ENCODE data around the gene CD44.
"Not testable (repeated sequence)": the region's sequence is repeated elsewhere in the genome, so short reads cannot be mapped to it uniquely, and the experiment has no call there.

CD44 gene
- 727 to 1,127 (median 800) reads per million in 4 donors for total RNA-seq

DNA sequence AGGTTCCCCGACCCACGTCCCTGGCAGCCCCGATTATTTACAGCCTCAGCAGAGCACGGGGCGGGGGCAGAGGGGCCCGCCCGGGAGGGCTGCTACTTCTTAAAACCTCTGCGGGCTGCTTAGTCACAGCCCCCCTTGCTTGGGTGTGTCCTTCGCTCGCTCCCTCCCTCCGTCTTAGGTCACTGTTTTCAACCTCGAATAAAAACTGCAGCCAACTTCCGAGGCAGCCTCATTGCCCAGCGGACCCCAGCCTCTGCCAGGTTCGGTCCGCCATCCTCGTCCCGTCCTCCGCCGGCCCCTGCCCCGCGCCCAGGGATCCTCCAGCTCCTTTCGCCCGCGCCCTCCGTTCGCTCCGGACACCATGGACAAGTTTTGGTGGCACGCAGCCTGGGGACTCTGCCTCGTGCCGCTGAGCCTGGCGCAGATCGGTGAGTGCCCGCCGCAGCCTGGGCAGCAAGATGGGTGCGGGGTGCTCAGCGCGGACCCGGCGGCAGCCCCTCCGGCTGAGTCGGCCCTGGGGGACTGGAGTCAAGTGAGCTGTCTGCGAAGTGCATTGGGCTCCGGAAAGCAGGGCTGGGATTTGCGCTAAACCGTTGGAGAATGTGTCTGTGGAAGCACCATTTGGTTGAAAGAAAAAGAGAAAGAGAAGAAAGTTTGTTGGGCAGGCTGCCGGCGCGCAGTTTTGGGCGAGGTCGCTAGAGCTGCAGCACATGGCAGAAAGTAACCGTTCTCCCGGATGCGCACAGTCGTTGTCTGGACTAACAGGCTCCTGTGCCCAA, at the start of gene CD44:
CD44 (plus strand) TSS at position 229 of the 779 bp plus-strand sequence; CDS start at position 362, 133 bp downstream.
- peak; percentile 69 to 82 (median 78) for DNase-seq

DNA sequence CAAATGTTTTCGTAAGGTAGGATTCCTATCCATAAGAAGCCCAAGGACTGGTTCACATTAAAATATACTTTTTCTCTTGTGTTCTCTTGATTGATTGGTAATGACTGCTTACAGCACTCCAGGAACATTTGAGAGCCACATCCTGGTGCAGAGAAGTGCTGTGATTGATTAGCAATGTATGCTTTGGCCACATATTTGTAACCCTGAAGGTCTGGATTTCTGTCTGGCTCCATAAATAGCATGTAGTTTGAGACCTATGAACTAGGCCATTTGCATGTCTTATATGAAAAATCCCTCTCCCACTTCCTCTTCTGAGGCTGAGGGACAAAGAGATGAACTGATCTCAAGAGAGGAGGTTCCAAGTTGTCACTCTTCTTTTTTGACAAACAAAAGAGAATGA, 49.3 kb upstream of the CD44 start:
- no peak for DNase-seq

DNA sequence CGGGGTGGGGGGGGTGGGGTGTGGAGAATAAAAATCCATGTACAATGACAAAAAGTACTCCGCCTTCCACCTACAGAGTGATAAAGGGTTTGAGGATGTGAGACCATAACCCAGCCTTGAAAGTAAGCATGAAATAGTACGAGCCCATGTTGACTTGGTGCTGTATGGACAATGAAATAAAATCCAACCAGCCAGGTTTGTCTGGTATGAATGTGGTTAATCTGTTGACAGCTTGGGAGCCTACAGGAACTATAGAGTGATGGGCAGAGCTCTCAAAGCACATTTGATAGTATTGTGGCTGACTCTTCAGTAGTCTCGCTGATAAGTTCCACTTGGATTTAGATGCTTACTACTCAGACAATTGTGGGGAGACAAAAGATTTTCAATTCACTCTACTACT, 48.8 kb upstream of the CD44 start:
- no peak for DNase-seq

DNA sequence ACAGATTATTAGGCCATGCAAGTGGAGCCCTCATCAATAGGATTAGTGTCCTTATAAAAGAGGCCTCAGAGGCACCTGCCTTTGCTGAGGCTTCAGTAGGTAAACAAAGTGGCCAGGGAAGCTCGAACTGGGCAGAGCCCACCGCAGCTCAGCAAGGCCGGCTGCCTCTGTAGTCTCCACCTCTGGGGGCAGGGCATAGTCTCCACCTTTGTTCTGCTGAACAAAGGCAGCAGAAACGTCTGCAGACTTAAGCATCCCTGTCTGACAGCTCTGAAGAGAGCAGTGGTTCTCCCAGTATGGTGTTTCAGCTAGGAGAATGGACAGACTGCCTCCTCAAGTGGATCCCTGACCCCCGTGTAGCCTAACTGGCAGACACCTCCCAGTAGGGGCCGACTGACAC, 48.0 kb upstream of the CD44 start:
- not testable (repeated sequence) for DNase-seq

DNA sequence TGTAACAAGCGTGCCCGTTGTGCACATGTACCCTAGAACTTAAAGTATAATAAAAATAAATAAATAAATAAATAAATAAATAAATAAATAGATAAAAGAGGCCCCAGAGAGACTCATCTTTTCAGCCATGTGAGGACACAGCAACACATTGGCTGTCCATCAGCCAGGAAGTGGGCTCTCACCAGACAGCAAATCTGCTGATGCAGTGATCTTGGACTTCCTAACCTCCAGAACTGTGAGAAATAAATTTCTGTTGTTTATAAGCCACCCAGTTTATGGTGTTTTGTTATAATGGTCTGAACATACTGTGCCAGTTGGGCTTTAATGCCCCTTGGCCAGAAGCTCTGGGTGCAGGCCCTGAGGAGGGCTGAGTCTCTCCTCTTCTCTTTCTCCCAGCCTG, 42.2 kb upstream of the CD44 start:
- no peak for DNase-seq

DNA sequence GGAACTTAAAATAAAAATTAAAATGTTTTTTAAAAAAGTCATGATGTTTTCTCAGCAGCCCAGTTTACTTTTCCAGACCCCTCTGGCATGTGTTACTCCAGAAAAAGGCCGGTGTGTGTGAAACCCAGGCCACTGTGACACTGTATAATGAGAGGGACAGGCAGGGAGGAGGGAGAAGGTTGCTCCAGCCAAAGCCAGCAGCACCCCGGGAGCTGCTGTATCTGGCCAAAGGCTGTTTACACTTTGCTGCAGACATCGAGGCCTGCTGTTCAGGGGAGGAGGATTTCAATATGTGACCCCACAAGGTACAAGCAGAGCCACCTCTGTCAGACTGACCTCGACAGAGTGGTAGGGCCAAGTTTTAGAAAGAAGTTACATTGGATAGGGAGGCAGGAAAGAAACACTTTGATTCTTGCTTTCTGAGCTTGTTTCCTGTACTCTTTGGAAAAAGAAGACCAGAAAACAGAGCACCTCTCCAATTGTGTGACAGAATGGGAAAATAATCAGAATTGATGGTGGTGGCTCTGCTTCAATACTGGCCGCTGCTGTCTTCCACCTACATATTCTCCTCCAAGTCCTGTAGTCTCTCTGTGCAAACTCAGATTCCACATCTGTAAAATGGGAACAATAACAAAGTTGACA, 41.0 kb upstream of the CD44 start:
- DNase-seq, result no peak

DNA sequence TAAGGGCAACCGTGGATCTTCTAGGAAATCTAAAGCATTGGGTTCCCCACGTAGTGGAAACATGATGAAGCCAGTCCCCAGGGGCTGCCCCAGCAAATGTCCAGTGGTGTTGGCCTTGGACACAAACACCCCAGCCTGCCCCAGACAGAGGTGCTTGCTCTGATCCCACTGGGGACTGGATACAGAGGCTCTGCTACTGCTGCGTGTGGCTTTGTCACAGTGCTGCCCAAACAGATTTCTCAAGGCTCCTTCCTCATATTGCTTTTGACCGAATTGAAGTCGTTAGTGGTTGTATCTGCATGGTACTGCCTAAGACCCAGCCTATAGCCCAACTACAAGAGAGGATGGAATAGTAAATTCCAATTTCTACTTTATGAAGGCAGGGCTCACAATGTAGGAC, 40.1 kb upstream of the CD44 start:
- DNase-seq, result no peak

DNA sequence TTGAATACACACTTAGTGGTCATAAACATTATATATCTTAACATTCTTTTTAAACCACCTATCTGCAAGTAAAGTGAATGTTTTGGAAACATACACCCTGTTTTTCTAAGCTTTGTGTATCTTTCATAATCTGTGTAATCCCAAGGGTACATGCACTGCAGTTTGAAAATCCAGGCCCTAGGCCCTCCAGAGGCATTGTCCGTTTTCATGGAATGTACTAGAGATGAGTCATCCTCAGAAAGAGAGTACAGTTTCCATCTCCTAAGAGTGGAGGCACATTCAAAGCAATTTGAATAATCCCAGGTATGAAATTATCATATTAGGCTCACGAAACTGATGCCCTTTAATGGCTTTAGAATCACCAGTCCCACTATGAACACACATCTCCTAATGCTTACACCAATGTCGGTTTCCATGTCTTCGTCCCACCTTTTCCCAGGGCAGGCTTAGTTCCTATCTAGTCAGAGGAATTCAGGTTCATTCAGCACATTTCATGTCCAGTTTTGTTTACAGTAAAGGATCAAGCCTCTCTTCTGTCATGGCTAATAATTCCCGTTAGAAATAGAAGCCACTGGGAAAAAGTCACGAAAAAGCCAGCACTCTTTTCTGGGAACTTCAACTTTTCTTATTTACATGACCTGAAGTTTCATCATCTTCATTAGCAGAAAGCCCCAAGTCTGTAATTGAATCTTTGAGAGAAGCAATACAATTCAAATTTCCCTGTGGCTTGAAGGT, 39.5 kb upstream of the CD44 start:
- DNase-seq, result no peak

DNA sequence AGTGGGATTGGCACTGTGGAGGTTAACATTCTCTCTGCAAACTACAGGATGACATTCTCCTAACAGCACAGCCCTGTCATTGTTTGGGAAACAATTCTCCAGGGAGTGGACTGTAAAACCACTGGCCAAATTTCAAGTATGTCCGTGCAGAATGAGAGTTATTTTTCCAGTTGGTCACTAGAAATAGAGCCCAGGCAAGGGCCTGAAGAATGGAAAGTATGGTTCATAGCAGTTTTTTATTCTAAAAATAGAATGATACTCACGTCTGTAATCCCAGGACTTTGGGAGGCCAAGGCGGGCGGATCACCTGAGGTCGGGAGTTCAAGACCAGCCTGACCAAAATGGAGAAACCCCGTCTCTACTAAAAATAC, 39.0 kb upstream of the CD44 start:
- no peak for DNase-seq

DNA sequence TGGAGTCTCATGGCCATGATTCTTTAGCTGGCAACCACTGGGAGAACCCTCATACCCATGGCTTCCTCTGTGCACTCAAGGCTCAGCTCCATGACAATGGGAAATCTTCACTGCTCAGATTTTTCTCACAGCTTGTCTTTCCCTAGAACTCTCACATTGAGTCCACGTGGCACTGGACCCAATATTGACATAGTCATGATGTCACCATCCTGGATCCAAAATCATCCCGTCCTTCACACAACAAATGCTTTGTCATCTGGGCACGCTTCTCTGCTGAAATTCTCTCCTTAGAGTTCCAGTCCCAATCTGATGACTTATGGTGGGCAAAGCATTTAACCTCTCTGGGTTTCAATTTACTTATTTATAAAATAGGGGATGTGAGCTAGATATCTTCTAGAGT, 37.7 kb upstream of the CD44 start:
- no peak for DNase-seq

DNA sequence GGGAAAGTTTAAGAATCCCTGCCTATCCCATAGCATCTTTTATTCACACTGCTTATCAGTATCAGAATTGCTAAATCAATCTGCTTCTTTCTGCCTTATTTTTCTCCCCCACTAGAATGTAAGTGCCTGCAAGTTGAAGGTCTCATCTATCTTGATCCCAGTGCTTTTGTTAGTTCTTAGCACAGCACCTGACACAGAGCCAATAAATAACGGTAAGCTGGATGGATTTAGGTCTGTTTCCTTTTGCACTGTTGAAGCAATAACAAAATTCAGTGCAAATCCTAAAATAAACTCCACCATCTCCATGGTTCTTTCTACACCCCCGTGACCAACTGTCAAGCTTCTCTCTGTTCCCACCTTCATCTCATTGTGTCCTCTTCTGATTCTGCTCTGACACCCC, 36.7 kb upstream of the CD44 start:
- no peak for DNase-seq

DNA sequence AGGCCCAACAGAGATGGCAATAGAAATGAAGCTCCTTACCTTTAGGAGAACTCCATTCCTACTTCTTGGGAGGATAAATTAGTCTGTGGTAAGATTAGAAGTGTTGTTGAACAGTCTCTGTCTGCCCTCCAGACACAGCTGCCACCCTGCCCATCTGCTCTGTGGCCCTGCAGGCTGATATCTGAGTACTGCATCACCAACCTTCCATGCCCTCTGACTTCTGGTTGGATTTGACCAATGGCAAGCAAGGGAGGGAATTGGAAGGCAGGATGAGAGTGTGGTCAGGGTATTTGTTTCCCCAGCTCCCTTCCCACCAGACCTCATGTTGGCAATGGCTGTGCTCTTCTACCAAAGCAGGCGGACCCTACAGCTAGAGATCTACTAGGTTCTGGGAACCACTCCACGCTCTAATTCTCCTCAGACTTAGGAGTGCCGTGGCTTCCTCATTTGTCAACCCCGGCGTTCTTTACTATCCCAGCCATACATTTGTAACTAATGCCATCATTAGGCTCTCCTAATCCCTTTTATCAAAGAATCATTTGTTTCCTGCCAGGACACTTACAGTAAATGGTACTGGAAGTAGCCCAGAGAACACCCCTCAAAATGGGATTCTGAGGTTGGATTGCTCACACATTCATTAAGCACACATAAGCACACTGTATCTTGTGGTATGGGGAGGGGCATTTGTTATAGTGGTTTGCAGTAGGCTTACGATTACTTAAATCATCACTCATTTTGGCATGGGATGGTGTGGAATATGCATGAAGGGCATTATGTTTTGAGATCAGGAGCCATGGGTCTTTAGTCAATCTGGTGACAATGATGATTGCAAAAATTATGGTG, 35.4 kb upstream of the CD44 start:
- no peak for DNase-seq

DNA sequence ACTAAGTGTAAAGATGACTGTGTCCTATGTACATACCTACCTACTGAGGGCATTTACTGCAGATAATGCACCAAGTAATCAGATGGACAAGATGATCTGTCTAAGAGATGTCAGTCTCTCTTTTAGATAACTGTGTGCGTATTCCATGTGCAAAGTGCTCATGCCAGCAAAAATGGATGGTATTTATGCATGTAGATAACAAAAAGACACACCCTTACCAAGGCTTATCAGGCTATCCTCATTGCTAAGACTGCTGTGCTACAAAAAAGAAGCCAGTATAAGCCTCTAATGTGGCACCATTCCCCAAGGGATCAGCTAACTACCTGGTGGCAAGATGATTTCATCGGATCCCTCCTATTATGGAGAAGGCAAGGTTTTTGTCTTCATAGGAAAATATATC, 34.3 kb upstream of the CD44 start:
- no peak for DNase-seq

DNA sequence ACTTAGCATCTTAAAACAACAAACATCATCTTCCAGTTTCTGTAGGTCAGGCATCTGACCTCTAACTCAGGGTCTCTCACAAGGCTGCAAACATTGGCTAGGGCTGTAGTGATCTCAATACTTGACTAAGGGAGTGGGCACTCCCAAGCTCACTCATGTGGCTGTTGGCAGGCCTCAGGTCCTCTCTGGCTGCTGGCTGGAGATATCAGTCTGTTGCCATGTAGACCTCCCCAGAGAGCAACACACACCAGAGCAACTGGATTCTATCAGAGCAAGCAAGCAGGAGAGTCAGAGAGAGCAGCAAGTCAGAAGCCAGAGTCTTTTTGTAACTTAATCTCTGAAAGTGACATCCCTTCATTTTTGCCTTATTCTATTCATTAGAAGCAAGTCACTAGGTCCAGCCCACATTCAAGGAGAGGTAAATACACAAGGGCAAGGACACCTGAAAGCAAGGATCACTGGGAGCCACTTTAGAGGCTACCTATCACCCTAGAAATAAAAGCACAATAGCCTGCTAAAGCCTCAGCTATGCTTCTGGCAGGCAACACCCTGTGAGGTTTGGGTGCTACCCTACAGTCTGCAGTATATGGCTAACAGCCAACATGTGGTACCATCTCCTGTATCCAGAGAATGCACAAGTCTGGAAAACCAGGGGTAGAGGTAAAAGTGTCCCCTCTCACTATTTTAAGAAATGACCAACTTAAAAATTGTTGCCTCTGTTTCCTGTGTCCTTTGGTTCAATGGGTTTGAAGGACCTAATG, 33.5 kb upstream of the CD44 start:
- no peak for DNase-seq

DNA sequence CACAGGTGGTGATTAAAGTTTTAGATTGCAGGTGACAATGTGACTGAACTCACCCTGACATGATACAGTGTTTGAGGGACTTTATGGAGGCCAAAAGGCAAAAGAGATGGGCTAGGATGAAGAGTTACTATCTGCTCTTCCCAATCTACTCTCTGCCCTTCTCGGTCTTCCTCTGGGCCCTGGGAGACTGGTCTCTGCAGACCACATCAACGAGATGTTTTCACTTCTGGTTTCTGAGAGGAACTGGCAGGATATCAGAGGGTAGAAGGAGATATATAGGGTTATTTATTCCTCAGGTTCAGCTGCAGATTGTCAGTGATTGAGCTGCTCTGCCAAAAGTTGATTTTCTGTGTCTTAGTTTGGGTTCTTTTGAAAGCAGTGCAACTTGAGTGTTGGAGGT, 32.4 kb upstream of the CD44 start:
- DNase-seq, result no peak

DNA sequence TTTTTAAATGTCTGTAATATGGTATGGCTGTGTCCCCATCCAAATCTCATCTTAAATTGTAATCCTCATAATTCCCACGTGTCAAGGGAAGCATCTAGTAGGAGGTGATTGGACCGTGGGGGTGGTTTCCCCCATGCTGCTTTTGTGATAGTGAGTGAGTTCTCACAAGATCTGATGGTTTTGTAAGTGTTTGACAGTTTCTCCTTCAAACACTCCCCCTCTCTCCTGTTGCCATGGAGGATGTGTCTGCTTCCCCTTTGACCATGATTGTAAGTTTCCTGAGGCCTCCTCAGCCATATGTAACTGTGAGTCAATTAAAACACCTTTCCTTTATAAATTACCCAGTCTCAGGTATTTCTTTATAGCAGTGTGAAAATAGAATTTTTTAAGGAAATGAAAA, 31.1 kb upstream of the CD44 start:
- no peak for DNase-seq

DNA sequence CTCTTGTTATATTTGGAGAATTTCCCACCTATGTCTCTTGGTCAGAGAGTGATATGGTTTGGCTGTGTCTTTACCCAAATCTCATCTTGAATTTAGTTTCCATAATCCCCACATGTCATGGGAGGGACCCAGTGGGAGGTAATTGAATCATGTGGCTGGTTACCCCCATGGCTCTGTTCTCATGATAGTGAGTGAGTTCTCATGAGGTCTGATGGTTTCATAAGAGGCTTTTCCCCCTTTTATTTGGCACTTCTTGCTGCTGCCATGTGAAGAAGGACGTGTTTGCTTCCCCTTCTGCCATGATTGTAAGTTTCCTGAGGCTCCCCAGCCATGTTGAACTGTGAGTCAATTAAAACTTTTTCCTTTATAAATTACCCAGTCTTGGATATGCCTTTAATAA, 30.6 kb upstream of the CD44 start:
- not testable (repeated sequence) for DNase-seq

DNA sequence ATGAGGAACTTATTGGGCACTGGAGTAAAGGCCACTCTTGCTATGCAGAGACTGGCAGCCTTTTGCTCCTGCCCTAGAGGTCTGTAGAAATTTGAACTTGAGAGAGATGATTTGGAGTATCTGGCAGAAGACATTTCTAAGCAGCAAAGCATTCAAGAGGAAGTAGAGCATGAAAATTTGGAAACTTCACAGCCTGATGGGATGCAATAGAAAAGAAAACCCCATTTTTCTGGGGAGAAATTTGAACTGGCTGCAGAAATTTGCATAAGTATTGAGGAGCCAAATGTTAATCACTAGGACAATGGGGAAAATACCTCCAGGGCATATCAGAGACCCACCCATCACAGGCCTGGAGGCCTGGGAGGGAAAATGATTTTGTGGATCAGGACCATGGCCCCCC, 29.9 kb upstream of the CD44 start:
- no peak for DNase-seq

DNA sequence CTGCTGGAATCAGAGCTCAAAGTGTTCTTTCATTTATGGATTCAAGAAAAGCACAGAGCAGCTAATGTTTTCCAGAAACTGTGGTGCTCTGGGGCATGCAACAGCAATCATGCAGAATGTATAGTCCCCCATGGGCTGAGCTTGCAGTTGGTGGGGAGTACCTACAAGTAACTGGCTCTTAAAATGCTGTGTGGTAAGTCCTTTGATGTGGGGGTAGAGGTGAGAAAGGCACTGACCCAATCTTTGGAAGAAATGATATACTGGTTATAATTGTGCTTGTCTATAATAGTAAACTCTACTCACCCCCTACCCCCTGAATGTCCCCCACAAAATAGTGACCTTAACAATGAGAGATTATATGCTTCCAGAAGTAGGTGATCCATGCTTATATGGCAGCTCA, 29.1 kb upstream of the CD44 start:
- DNase-seq, result no peak

DNA sequence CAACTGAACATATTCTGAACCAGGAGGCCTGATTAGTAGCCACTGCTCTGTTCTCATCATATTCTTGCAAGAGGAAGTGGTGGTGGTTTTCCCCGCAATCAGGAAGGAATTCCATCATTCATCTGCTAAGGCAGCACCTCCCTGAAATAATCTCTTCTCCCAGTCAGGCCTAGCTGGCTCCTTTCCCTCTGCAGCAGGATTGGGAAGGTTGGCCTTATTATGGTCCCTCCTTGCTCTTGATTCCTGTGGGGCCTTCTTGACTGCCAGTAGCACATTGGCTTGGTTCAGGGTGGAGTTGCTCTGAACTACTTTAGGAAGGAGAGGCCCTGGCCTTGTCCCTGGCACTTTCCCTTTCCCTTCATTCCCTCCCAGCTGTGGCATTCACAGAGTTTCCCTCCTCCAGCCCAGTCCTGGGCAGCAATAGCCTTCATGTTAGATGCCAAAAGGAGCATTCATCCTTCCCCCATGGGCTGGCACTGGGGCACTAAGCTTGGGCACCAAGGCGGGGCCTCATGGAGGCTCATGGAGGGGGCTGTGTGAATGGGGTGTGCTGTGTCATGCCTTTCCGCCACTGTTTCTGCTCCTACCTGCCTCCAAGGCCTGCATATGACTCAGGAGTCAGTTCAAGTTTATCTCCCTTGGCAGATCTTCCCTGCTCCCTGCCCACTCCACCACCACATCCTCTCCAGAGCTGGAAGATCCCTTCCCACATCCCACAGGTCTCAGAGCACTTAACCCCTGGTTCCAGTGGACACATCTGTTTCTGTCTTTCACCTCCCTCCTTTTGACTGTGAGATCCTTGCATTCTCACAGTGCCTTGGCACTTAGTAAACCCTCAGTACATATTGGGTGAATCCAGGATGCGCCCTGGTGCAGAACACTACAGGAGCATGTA, 27.6 kb upstream of the CD44 start:
- no peak for DNase-seq

Measured in T-helper 1 cell (primary cell).